Measurements from ENCODE around the gene ELOA.
A peak's percentile ranks its signal among the peaks of the same experiment; 100 is the strongest.

Gene ELOA

GRCh38 chr1:23810818-23811540, 67.7 kb downstream of the ELOA start:
- TF ChIP-seq CTCF (IDR thresholded peaks at IDR 0.05; ENCODE audit: insufficient read depth, low read length, poor library complexity, severe bottlenecking) (peak; percentile 96), EZH2phosphoT487 (conservative IDR thresholded peaks at IDR 0.05; ENCODE audit: low read length) (no peak)
- H3K4me2 ChIP-seq (ENCODE audit: low read depth, low read length, poor library complexity, severe bottlenecking) = no peak overlapping the region
- no peak overlapping the region for H2AFZ ChIP-seq (ENCODE audit: low read depth, low read length, severe bottlenecking)
- H4K20me1 ChIP-seq (ENCODE audit: low read depth, low read length) = no peaks in the 10 kb centered on the region
- no peaks in the 10 kb centered on the region for H3K36me3 ChIP-seq (ENCODE audit: low read length)
- H3K9me2 ChIP-seq (replicated peaks; ENCODE audit: insufficient read depth, low read length) = no peaks in the 10 kb centered on the region
- H3K27me3 ChIP-seq (ENCODE audit: low read length) = no peaks in the 10 kb centered on the region
- no peak overlapping the region for H3K4me3 ChIP-seq (ENCODE audit: insufficient read depth, low read length, poor library complexity, severe bottlenecking)
- no peak overlapping the region for H3K27ac ChIP-seq (ENCODE audit: low read depth, low read length)
- H3K9me3 ChIP-seq (ENCODE audit: insufficient read depth, low read length) = no peaks in the 10 kb centered on the region
- H3K79me2 ChIP-seq (ENCODE audit: insufficient read depth, low read length) = no peaks in the 10 kb centered on the region
- no peaks in the 10 kb centered on the region for H3F3A ChIP-seq (ENCODE audit: insufficient read depth)
- peak overlapping the region; percentile 12; the same call in 1 of the 2 replicates for H3K9ac ChIP-seq (ENCODE audit: low read length)
